HG02943 (cell line): ENCODE data around the gene L2HGDH.

Experiments used
- ATAC-seq: cut with Tn5 transposase; IDR thresholded peaks from one replicate; pipeline ENCODE4 v1.9.1; 2021; ENCODE audit warnings: mild to moderate bottlenecking, low read depth, moderate library complexity; ENCODE audit not compliant: unreplicated experiment

L2HGDH gene

DNA sequence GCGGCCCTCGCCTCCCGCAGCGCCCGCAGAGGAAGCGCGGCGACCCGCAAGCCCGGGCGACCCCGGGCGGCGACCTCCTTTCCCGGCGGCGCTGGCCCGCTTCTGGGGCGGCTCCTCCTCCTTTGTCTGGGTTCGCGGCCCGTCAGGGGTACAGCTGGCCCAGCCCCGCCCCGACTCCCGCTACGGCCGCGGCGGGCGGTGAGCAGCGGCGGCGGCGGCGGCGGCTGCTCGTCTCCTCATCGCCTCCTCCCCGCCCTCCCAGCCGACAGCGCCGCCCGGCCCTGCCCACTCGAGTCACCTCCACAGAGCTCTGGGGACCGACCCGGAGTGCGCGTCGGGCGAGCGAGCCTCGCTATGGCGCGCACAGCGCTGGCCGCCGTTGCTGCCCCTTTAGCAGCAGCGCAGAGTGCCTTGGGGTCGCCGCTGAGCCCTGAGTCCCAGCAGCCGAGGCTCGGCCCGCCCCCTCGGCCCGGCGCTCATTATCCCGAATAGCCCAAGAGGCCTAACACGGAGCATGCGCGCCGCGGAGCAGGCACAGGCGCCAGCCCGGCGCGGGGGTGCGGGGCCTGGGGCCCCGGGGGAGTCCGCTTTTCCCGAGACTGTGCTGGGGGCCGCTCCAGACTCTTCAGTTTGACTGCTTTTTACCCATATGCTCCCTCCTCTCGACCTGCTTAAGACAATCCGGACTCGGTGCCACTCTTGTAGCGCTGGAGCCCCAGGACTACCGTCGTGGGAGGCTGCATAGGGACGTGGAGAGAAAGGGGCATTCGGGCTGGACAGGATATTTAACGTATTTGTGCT lies 80.4 kb downstream of the L2HGDH start, which contains the start of gene SOS2:
Gene SOS2 (minus strand): TSS at position 104 of the 801 bp plus-strand sequence. CDS start 295 bp downstream, outside the sequence.
- ATAC-seq: peak; percentile 89

GRCh38 chr14:50230701-50231474 lies 81.1 kb downstream of the L2HGDH start:
- peak; percentile 36 for ATAC-seq

GRCh38 chr14:50230401-50230700 lies 81.7 kb downstream of the L2HGDH start:
- ATAC-seq: no peak

GRCh38 chr14:50229681-50230080 lies 82.3 kb downstream of the L2HGDH start:
- ATAC-seq: no peak

GRCh38 chr14:50228313-50228712 lies 83.7 kb downstream of the L2HGDH start:
- ATAC-seq: no peak

GRCh38 chr14:50225974-50226297 lies 86.1 kb downstream of the L2HGDH start:
- no peak for ATAC-seq

DNA sequence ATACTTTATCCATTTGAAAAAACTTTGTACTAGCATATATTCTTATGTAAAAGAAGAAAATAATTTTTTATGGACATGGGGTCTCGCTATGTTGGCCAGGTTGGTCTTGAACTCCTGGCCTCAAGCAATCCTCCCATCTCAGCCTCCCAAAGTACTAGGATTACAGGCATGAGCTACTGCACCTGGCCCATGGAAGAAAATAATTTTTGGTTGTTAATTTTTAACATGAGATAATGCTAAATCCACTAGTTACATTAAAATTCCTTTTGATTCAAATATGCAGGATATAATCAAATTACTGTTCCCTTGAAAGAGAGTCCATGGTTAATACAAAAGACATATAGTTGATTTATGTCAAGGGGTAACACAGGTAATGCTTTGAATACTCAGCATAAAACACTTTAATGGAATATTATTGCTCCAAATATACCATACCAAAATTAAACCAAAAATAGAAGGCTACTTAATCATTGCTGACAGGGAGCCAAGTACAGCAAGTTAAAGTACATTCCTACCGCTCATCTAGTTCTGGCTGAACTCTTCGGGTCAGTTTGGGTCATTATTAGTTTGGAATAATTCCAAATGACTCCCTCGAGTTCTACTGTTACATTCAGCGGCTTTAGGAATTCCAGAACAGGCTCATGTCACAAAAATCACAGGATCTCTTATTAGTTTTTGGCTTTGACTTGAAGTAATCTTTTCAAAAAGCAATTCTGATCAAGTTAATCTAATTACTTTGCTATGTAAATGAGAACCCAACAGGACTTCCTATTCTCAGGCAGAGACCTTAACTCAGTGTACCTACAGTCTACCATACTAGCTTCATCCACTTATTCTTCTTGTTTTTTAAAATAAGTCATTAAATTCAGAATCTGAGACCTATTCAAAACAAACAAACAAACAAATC lies 86.7 kb downstream of the L2HGDH start:
- ATAC-seq: no peak

DNA sequence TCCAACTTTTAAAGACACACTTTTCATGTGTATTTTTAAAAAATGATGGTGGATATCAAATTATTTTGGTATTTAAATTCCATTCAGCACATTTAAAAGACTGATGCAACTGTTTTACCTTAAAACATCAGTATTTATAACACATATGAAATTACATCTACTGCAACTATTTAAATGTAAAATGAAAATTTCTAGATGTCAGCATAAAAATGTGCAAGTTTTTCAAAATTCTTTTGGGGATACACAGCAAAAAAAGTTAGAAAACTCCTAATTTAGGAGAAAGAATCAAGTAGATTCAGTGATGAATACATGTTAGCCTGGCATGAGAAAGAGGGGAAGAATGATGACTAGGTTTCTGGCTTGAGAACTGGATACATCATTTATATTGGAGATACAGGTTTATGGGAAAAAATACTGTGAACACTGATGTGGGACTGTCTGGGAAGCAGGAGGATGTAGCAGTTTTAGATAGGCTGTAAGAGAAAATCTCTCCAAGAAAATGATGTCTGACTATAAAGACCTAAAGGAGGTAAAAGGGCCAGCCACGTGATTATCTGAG lies 89.9 kb downstream of the L2HGDH start:
- ATAC-seq: no peak

DNA sequence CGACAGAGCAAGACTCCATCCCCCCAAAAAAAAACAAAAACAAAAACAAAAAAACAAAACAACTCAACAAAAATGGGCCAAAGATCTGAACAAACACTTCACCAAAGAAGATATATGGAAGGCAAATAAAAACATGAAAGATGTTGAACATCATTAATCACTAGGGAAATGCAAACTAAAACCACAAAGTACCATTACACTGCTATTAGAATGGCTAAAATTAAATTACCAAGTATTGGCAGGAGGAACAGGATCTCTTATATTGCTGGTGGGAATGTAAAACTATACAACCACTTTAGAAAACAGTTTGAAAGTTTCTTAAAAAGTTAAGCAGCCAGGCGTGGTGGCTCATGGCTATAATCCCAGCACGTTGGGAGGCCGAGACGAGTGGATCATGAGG lies 93.5 kb downstream of the L2HGDH start:
- ATAC-seq: no peak

DNA sequence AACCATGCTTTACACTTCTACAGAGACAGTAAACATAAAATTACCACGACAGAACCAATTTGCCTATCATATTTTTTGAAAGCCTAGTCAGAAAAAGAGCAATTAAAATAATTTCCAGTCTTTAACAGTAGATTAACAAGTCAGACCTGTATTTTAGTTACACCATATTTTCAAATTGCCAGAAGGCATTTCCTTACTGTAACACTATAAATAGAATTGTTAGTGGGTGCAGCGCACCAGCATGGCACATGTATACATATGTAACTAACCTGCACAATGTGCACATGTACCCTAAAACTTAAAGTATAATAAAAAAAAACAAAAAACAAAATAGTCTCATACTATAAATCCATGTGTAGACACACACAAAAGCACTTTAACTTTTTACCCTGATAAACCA lies 96.6 kb downstream of the L2HGDH start:
- ATAC-seq: no peak

- no peak for ATAC-seq
Measured at GRCh38 chr14:50213795-50214194, 98.2 kb downstream of the L2HGDH start.

DNA sequence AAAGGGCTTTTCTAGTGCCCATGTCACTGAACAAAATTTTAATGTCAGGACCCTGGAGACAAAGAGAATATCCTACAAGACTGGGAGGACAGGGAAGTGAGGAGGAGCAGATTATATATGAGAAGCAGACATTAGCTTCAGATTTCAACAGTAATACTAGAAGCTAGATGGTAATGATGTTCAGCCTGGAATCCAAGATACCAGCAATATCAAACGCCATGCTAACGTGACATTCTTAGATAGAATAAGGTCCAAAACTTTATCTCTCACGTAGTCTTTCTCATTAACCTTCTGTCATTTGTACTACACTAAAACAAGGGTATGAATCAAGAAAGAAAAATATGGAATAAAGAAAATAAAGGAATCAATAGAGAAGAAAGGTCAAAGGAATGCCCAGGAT lies 99.3 kb downstream of the L2HGDH start:
- no peak for ATAC-seq

DNA sequence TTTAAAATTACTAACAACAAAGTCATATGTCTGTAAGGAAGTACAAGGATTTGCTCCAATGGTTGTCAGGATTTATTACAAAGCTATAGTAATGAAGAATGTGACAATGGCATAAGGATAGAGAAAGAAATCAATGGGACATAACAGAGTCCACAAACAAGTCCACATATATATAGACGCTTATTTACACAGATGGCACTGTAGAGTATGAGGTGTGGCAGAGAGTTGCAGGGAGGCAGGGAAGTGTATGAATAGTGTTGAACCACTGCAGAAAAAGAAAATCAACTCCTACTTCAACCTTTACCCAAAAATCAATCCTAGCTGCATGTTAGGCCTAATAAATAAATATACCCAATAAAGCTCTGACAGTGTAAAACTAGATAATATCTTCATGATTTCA lies 102.0 kb downstream of the L2HGDH start:
- ATAC-seq: no peak

- no peak for ATAC-seq
Measured at GRCh38 chr14:50198499-50198898, 113.5 kb downstream of the L2HGDH start.

GRCh38 chr14:50191499-50191898 lies 120.5 kb downstream of the L2HGDH start:
- no peak for ATAC-seq
